NT2/D1 (cell line): ENCODE measurements around the gene CDHR3.

Experiments
- YY1 ChIP-seq: IDR thresholded peaks from 2 replicates; pipeline ENCODE4 v1.6.1; 2011; ENCODE audit not compliant: insufficient read length, insufficient read depth
- ZNF274 ChIP-seq: IDR thresholded peaks from 2 replicates; pipeline ENCODE4 v1.6.1; 2011; ENCODE audit warnings: mild to moderate bottlenecking, low read depth, low read length

DNA sequence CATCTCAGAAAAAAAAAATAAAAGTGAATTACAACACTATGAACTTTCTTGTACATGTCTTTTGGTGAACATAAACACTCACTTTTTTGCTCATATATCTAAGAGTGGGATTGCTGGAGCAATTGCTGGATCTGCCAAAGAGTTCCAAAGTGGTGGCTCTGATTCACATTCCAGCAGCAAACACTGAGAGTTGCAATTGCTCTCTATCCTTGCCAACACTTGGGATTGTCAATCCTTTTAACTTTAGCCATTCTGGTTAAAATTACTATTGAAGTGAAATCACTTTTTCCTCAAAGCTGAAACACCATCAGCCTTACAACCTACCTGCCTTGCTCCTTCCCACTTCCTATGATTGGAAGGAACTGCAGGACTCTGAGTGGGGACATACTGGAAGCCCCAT lies 70.7 kb downstream of the CDHR3 start:
- TF ChIP-seq ZNF274 (no peak), YY1 (no peak)
